Airway epithelial cell (primary cell): ENCODE measurements around the gene HS3ST3B1. TPM values are rescaled to one million over a fixed set of nuclear protein-coding genes. Genes with fewer than 3 reads are reported as not detected.

Source experiments
- total RNA-seq: library from RNA; depleted of rRNA; stranded (reverse); fragments of >200 nt; gene quantifications from 2 replicates; pipeline ENCODE4 v1.2.3, GENCODE V29; 2015

Gene HS3ST3B1
- 3.4 and 4.6 TPM in 2 replicates for total RNA-seq

DNA sequence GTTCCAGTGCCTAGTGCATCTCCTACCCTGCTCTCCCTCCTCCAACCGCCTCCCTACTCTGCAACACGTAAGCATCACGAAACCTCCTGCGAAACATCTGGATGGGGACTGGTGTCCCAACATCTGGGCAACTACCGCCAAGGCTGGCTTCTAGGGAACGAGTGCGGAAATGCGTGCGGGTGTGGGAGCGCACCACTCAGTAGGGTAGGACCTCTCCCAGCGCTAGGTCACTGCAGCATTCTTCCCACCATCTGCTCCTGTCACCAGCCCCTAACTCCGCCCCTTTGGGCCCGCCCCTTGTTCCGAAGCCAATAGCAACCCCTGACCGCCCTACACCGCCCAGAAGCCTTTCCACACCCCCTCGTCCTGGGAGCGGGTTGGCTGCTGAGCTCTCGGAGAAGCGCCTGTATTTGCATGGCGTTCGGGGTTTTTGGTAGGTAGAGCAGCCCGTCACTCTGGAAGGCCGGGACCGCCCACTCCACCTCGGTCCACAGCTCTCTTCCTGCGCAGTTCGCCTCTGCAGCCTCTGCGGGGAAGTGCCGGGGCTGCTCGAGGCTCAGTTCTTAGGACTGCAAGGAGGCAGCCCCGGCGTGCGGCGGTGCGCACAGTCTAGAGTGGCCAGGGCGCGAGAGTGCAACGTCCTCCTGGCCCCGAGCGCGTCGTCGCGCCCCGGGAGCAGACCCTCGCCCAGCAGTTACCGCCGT is at the start of gene HS3ST3B1:
TSS of gene HS3ST3B1 (plus strand) at position 507 of the 704 bp plus-strand sequence. CDS start 438 bp downstream, outside the sequence.

Other genes starting within 250 kb of the HS3ST3B1 start
- gene COX10, start 231.6 kb upstream of the HS3ST3B1 start, total RNA-seq = 16.7 and 24.3 TPM in 2 replicates
- gene CDRT15, start 64.2 kb upstream of the HS3ST3B1 start, total RNA-seq = not detected in 2 replicates